ENCODE results near the gene PDSS2. TPM values are rescaled to one million over a fixed set of nuclear protein-coding genes. Genes with fewer than 3 reads are reported as not detected.

The PDSS2 gene
- total RNA-seq, 1 experiment from 2014 or later: 14.8 TPM

DNA sequence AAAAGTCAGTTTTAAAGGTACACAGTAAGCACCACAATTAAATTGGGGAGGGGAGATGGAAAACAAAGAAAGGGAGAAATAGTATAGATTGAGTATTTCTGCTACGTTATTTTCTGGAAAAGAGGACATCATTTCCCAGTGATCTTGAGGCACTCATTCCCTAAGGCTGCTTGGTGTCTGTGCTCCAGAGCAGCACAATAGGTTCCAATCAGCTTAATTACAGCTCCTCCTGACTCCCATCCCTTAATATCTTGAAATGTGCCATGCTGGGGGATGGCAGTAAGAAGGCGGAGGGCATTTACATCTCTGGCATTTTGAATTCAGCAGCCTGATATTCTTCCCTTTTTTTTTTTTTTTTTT is 304.6 kb downstream of the PDSS2 start:
- no TSS peak for BruUV-seq (replicated peaks)
- peaks cover 50% of the 10 kb centered on the region for H3K4me1 Mint-ChIP-seq (ENCODE audit: low read depth, unreplicated experiment)
- peaks cover 24% of the 10 kb centered on the region for H3K36me3 Mint-ChIP-seq (ENCODE audit: insufficient read depth, unreplicated experiment)
- peak overlapping the region; percentile 93 for H3K27ac Mint-ChIP-seq (ENCODE audit: unreplicated experiment)
- intact Hi-C loops (cut with micrococcal nuclease; ENCODE audit: unreplicated experiment): loop anchor here (10.0 kb wide), 1 partner anchor 510 kb away; no protein-coding TSS in a partner anchor
- CTCF ChIA-PET: interaction anchor here (0.7 to 1.2 kb wide), 4 partner anchors 41 to 643 kb away, joined by 3 to 7 read pairs (median 4); partner anchors contain the start of gene PDSS2
- peak overlapping the region; percentile 51 for H3K4me3 Mint-ChIP-seq (ENCODE audit: low read depth, unreplicated experiment)
- no peaks in the 10 kb centered on the region for H3K27me3 Mint-ChIP-seq (ENCODE audit: unreplicated experiment)
- no peak for DNase-seq
- H3K9me3 Mint-ChIP-seq (ENCODE audit: low read depth, unreplicated experiment): no peaks in the 10 kb centered on the region
- TF ChIP-seq, protein P1, sequence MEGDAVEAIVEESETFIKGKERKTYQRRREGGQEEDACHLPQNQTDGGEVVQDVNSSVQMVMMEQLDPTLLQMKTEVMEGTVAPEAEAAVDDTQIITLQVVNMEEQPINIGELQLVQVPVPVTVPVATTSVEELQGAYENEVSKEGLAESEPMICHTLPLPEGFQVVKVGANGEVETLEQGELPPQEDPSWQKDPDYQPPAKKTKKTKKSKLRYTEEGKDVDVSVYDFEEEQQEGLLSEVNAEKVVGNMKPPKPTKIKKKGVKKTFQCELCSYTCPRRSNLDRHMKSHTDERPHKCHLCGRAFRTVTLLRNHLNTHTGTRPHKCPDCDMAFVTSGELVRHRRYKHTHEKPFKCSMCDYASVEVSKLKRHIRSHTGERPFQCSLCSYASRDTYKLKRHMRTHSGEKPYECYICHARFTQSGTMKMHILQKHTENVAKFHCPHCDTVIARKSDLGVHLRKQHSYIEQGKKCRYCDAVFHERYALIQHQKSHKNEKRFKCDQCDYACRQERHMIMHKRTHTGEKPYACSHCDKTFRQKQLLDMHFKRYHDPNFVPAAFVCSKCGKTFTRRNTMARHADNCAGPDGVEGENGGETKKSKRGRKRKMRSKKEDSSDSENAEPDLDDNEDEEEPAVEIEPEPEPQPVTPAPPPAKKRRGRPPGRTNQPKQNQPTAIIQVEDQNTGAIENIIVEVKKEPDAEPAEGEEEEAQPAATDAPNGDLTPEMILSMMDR (IDR thresholded peaks at IDR 0.05; ENCODE audit: unreplicated experiment): no peak

DNA sequence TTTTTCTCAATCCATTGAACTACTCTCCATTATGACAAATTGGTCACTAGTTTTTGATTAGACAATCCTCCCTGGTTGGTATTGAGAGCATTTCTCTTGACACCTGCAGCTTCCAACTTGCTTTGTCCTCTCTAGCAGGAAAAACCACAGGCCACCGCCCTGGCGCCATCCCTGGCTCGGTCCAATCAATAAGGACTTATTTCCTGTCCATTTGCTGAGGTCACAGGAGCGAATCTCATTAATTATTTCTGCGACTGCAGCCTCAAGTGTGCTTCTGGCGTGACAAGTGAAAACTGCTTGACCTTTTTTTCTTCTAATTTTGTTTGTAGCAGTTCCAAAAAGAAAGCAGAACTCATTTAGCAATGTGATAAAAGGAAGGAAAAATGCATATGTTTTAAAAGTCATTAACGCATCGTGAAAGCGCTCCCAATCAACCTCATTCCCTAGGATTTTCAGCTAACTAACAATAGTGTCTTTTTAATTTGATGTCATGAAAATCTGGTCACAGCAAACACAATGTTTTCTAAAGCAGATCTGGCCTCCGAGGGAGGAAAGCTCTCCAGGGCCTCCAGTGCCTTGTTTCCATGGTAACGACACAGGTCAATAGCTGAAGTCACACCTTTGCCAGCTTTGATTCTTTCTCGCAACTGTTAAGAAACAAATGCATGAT is 305.1 kb downstream of the PDSS2 start:
- Mint-ChIP-seq H3K27ac (ENCODE audit: unreplicated experiment) (peak overlapping the region; percentile 93), H3K36me3 (ENCODE audit: insufficient read depth, unreplicated experiment) (peaks cover 24% of the 10 kb centered on the region), H3K27me3 (ENCODE audit: unreplicated experiment) (no peaks in the 10 kb centered on the region), H3K4me1 (ENCODE audit: low read depth, unreplicated experiment) (peaks cover 50% of the 10 kb centered on the region), H3K4me3 (ENCODE audit: low read depth, unreplicated experiment) (peak overlapping the region; percentile 51), H3K9me3 (ENCODE audit: low read depth, unreplicated experiment) (no peaks in the 10 kb centered on the region)
- TF ChIP-seq, protein P1 (IDR thresholded peaks at IDR 0.05; ENCODE audit: unreplicated experiment): no peak
- intact Hi-C loops (cut with micrococcal nuclease; ENCODE audit: unreplicated experiment): loop anchor here (10.0 kb wide), 1 partner anchor 511 kb away; no protein-coding TSS in a partner anchor
- no TSS peak for BruUV-seq (replicated peaks)
- CTCF ChIA-PET: interaction anchor here (0.7 to 1.2 kb wide), 3 partner anchors 40 to 305 kb away, joined by 3 to 7 read pairs (median 3); partner anchors contain the start of gene PDSS2
- peak; percentile 81 for DNase-seq

DNA sequence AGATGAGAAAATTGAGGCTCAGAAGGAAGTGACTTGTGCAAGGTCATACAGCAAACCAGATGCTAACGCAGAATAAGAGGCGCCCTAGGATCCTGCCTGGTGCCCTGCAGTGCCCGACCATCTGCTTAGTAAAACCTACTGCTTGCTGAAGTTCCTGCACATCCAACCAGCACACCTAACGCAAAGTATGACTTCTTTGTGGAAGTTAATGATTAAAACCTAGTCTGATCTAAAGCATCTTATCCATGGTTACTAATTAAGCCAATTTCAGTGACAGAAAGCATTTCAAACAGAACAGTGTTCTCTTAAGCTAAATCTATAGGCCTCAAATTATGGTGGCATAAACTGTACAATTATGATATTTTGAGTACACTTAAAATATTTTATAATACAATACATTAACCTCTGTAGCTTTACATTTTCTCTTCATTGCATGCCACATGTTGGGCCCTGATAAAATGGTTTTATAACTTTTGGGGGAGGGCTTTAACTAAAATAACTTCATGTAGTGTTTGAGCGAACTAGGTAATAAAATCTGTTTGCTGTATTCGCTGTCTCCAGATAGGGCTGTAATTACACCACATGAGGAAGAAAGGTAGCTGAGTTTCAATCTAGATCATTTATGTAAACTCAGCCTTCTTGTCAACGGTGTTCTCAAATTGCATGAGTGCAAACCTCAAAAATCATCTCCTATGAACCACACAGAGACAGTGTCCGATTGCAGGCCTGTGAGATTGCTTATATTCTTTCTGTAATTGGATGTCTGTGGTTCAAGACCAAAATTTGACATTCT is 306.5 kb downstream of the PDSS2 start:
- H3K9me3 Mint-ChIP-seq (ENCODE audit: low read depth, unreplicated experiment): no peaks in the 10 kb centered on the region
- TF ChIP-seq, protein P1 (IDR thresholded peaks at IDR 0.05; ENCODE audit: unreplicated experiment): no peak
- peak overlapping the region; percentile 93 for H3K27ac Mint-ChIP-seq (ENCODE audit: unreplicated experiment)
- peak; percentile 38 for DNase-seq
- H3K4me1 Mint-ChIP-seq (ENCODE audit: low read depth, unreplicated experiment): peaks cover 50% of the 10 kb centered on the region
- H3K27me3 Mint-ChIP-seq (ENCODE audit: unreplicated experiment): no peaks in the 10 kb centered on the region
- peak overlapping the region; percentile 21 for H3K4me3 Mint-ChIP-seq (ENCODE audit: low read depth, unreplicated experiment)
- no TSS peak for BruUV-seq (replicated peaks)
- H3K36me3 Mint-ChIP-seq (ENCODE audit: insufficient read depth, unreplicated experiment): peaks cover 24% of the 10 kb centered on the region
- intact Hi-C loops (cut with micrococcal nuclease; ENCODE audit: unreplicated experiment): loop anchor here (10.0 kb wide), 1 partner anchor 512 kb away; no protein-coding TSS in a partner anchor
- CTCF ChIA-PET: interaction anchor here (0.5 to 1.4 kb wide), 3 partner anchors 37 to 307 kb away, joined by 3 to 6 read pairs (median 4); partner anchors contain the start of gene PDSS2

DNA sequence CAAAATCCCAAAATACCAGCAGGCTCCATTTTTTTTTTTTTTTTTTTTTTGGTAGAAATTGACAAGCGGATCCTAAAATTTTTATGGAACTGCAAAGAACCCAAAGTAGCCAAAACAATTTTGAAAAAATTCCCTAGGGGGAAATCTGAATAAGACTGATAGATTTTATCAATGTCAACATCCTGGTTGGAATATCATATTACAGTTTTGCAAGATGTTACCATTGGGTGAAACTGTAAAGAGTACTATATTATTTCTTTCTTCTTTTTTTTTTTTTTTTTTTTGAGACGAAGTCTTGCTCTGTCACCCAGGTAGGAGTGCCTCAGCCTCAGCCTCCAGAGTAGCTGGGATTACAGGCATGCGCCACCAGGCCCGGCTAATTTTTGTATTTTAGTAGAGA is 314.7 kb downstream of the PDSS2 start:
- Mint-ChIP-seq H3K27ac (ENCODE audit: unreplicated experiment) (no peak overlapping the region), H3K27me3 (ENCODE audit: unreplicated experiment) (no peaks in the 10 kb centered on the region), H3K4me3 (ENCODE audit: low read depth, unreplicated experiment) (no peak overlapping the region), H3K4me1 (ENCODE audit: low read depth, unreplicated experiment) (peaks cover 7% of the 10 kb centered on the region), H3K36me3 (ENCODE audit: insufficient read depth, unreplicated experiment) (no peaks in the 10 kb centered on the region), H3K9me3 (ENCODE audit: low read depth, unreplicated experiment) (no peaks in the 10 kb centered on the region)
- intact Hi-C loops (cut with micrococcal nuclease; ENCODE audit: unreplicated experiment): no loop called here
- no peak for DNase-seq
- no TSS peak for BruUV-seq (replicated peaks)
- CTCF ChIA-PET: interaction anchor here (0.6 to 0.7 kb wide), 2 partner anchors 476 to 582 kb away, joined by 3 to 4 read pairs; no protein-coding TSS in a partner anchor
- TF ChIP-seq, protein P1 (IDR thresholded peaks at IDR 0.05; ENCODE audit: unreplicated experiment): no peak
